Neural progenitor cell (in vitro differentiated cells): ENCODE data around the gene BCL7C.

Experiments used
- CTCF ChIP-seq: fragments of 200-600 bp; sonication (generic); IDR thresholded peaks from 2 replicates; pipeline ENCODE4 v1.5.1; 2017; ENCODE audit warnings: antibody characterized with exemption, mild to moderate bottlenecking
- EZH2 ChIP-seq: fragments of 200-600 bp; sonication (generic); IDR thresholded peaks from 2 replicates; pipeline ENCODE4 v1.6.1; 2017; ENCODE audit warnings: antibody characterized with exemption, mild to moderate bottlenecking, moderate library complexity
- EZH2phosphoT487 ChIP-seq: fragments of 200-600 bp; sonication (generic); IDR thresholded peaks from 2 replicates; pipeline ENCODE4 v1.6.1; 2017; ENCODE audit warnings: antibody characterized with exemption

DNA sequence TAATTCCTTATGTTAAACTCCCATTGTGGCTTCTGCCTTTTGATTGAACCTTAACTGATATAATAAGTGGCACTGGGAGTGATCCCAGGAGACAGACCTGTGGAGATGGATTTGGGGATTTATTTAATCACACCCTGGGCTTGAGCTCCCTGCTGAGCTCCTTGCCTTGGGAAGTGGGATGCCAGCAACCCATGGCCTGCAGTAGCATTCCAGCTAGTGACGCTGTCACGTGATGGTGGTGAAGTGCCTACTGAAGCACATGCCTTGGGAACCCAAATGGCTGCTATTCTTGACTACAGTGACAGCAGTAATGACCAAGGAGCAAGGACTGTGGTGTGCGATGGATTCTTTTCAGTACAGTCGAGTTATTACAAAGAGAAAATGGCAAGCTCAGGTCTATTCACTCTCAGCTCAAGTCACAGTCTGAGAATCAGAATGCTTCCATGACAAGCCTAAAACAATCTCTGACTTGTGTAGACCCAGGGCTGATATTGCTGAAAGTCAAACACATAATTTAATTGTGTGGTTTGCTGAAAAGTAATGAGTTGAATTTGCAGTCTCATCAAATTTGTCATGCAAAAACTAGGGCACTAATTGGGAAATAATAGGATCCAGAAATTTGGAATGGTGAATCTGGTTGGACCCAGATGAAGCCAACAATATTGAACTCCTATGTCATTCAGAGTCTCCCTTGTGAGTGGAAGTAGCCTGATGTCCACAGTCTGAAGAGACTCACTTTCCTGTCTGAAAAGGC is 47.1 kb downstream of the BCL7C start:
- no peak for TF ChIP-seq CTCF
- TF ChIP-seq EZH2: no peak
- TF ChIP-seq EZH2phosphoT487: no peak
